H9 (cell line): Measurements from ENCODE around the gene MOCOS. TPM values are rescaled to one million over a fixed set of nuclear protein-coding genes. Genes with fewer than 3 reads are reported as not detected.

ENCODE experiments used
- DNase-seq: peaks from one replicate; pipeline ENCODE4 v3.0.0-alpha.2; 2017
- H2AFZ ChIP-seq: one replicate; pipeline ENCODE4 v1.6.1; 2013; ENCODE audit warnings: mild to moderate bottlenecking, low read length, control low read depth, moderate library complexity
- H2AK5ac ChIP-seq: 2 replicates; pipeline ENCODE4 v1.6.1; 2013; ENCODE audit warnings: low read length, control low read depth, mixed read lengths; ENCODE audit not compliant: insufficient read length
- H2BK120ac ChIP-seq: one replicate; pipeline ENCODE4 v1.6.1; 2013; ENCODE audit warnings: low read depth, mild to moderate bottlenecking, low read length, control low read depth, inconsistent platforms; ENCODE audit not compliant: poor library complexity, severe bottlenecking
- H2BK12ac ChIP-seq: 2 replicates; pipeline ENCODE4 v1.6.1; 2013; ENCODE audit warnings: low read length, control low read depth, mixed read lengths, low read depth; ENCODE audit not compliant: insufficient read length
- H2BK15ac ChIP-seq: 2 replicates; pipeline ENCODE4 v1.6.1; 2013; ENCODE audit warnings: low read depth, low read length, control low read depth
- H2BK20ac ChIP-seq: one replicate; pipeline ENCODE4 v1.6.1; 2013; ENCODE audit warnings: low read depth, mild to moderate bottlenecking, low read length, control low read depth, inconsistent platforms; ENCODE audit not compliant: poor library complexity, severe bottlenecking
- H2BK5ac ChIP-seq: 2 replicates; pipeline ENCODE4 v1.6.1; 2013; ENCODE audit warnings: low read length, control low read depth, mixed read lengths; ENCODE audit not compliant: insufficient read length
- H3K14ac ChIP-seq: 2 replicates; pipeline ENCODE4 v1.6.1; 2013; ENCODE audit warnings: low read length, control low read depth; ENCODE audit not compliant: insufficient read depth
- H3K18ac ChIP-seq: 2 replicates; pipeline ENCODE4 v1.6.1; 2013; ENCODE audit warnings: low read depth, mild to moderate bottlenecking, mixed read lengths, low read length, control low read depth; ENCODE audit not compliant: insufficient read length
- H3K23ac ChIP-seq: 2 replicates; pipeline ENCODE4 v1.6.1; 2013; ENCODE audit warnings: low read length, control low read depth, mixed read lengths, low read depth; ENCODE audit not compliant: insufficient read length
- H3K23me2 ChIP-seq: 2 replicates; pipeline ENCODE4 v1.6.1; 2013; ENCODE audit warnings: low read depth, mild to moderate bottlenecking, mixed read lengths, low read length, control low read depth; ENCODE audit not compliant: insufficient read length, poor library complexity, severe bottlenecking
- H3K27ac ChIP-seq: 2 replicates; pipeline ENCODE4 v1.5.1; 2013; ENCODE audit warnings: low read length, control low read depth, mixed read lengths, low read depth; ENCODE audit not compliant: insufficient read length
- H3K27me3 ChIP-seq: 2 replicates; pipeline ENCODE4 v1.6.1; 2013; ENCODE audit warnings: low read length, control low read depth, inconsistent platforms; ENCODE audit not compliant: insufficient read depth
- H3K4ac ChIP-seq: 2 replicates; pipeline ENCODE4 v1.6.1; 2013; ENCODE audit warnings: low read depth, mild to moderate bottlenecking, control low read depth, inconsistent platforms, low read length, moderate library complexity
- H3K4me1 ChIP-seq: 2 replicates; pipeline ENCODE4 v1.6.1; 2013; ENCODE audit warnings: low read length, control low read depth, inconsistent platforms; ENCODE audit not compliant: insufficient read depth
- H3K4me2 ChIP-seq: 2 replicates; pipeline ENCODE4 v1.6.1; 2013; ENCODE audit warnings: low read length, control low read depth, mixed read lengths; ENCODE audit not compliant: insufficient read length, insufficient read depth
- H3K56ac ChIP-seq: 2 replicates; pipeline ENCODE4 v1.6.1; 2013; ENCODE audit warnings: low read depth, mild to moderate bottlenecking, mixed read lengths, low read length, control low read depth; ENCODE audit not compliant: insufficient read length
- H3K79me1 ChIP-seq: 2 replicates; pipeline ENCODE4 v1.6.1; 2013; ENCODE audit warnings: low read depth, mild to moderate bottlenecking, moderate library complexity, low read length, control low read depth, inconsistent platforms; ENCODE audit not compliant: insufficient read depth, poor library complexity, severe bottlenecking
- H3K79me2 ChIP-seq: 2 replicates; pipeline ENCODE4 v1.6.1; 2013; ENCODE audit warnings: low read length, control low read depth, inconsistent platforms; ENCODE audit not compliant: insufficient read depth
- H3K9ac ChIP-seq: 2 replicates; pipeline ENCODE4 v1.6.1; 2013; ENCODE audit warnings: low read length, control low read depth, mixed read lengths; ENCODE audit not compliant: insufficient read length; ENCODE audit errors: extremely low read depth
- H3K9me3 ChIP-seq: one replicate; pipeline ENCODE4 v1.6.1; 2013; ENCODE audit warnings: low read depth, low read length, inconsistent platforms; ENCODE audit not compliant: control insufficient read depth
- H3T11ph ChIP-seq: one replicate; pipeline ENCODE4 v1.6.1; 2013; ENCODE audit warnings: mild to moderate bottlenecking, low read length, control low read depth, inconsistent platforms
- H4K20me1 ChIP-seq: one replicate; pipeline ENCODE4 v1.6.1; 2013; ENCODE audit not compliant: control insufficient read depth, insufficient read length, insufficient read depth
- H4K5ac ChIP-seq: 2 replicates; pipeline ENCODE4 v1.6.1; 2013; ENCODE audit warnings: low read depth, mild to moderate bottlenecking, mixed read lengths, low read length, control low read depth; ENCODE audit not compliant: insufficient read length
- H4K8ac ChIP-seq: replicated peaks from 2 replicates; pipeline ENCODE4 v1.6.1; 2013; ENCODE audit warnings: low read length, control low read depth, mixed read lengths, low read depth; ENCODE audit not compliant: insufficient read length
- H4K91ac ChIP-seq: 2 replicates; pipeline ENCODE4 v1.6.1; 2013; ENCODE audit warnings: low read depth, mild to moderate bottlenecking, moderate library complexity, mixed read lengths, low read length, control low read depth; ENCODE audit not compliant: insufficient read length
- H3K27ac Mint-ChIP-seq, 3 experiments: 2 replicates in 2 of 3; 3 replicates in 1 of 3; pipeline ENCODE4 v1.8.0; 2020 to 2021; ENCODE audit warnings: mixed read lengths in 3 of 3, mild to moderate bottlenecking in 1 of 3, moderate library complexity in 1 of 3
- H3K27me3 Mint-ChIP-seq: 2 replicates; pipeline ENCODE4 v1.8.0; 2021; ENCODE audit warnings: low read depth, mild to moderate bottlenecking, moderate library complexity, mixed read lengths
- H3K36me3 Mint-ChIP-seq, 3 experiments: 2 replicates in 2 of 3; 3 replicates in 1 of 3; pipeline ENCODE4 v1.8.0; 2020 to 2021; ENCODE audit warnings: low read depth in 3 of 3, mixed read lengths in 3 of 3; ENCODE audit not compliant: insufficient read depth in 1 of 3
- H3K4me1 Mint-ChIP-seq, 2 experiments: 2 replicates each; pipeline ENCODE4 v1.8.0; 2020; ENCODE audit warnings: mixed read lengths in 2 of 2
- H3K4me3 Mint-ChIP-seq, 2 experiments: 2 replicates in 1 of 2; 3 replicates in 1 of 2; pipeline ENCODE4 v1.8.0; 2020 to 2021; ENCODE audit warnings: mild to moderate bottlenecking in 2 of 2, mixed read lengths in 2 of 2, moderate library complexity in 1 of 2
- H3K9me3 Mint-ChIP-seq, 2 experiments: 2 replicates in 1 of 2; 3 replicates in 1 of 2; pipeline ENCODE4 v1.8.0; 2020; ENCODE audit warnings: mild to moderate bottlenecking in 2 of 2, mixed read lengths in 2 of 2, moderate library complexity in 1 of 2
- WGBS: extraction: QIAGEN DNeasy Blood & Tissue Kit; methylation state at CpG from one replicate; pipeline ENCODE4 v1.1.7; 2013; ENCODE audit warnings: missing lambda C conversion rate, low lambda C conversion rate, mixed read lengths; ENCODE audit not compliant: insufficient read length; ENCODE audit errors: extremely low coverage; 5-methylcytosine and 5-hydroxymethylcytosine counted together
- total RNA-seq: library from RNA; stranded (reverse); gene quantifications from 2 replicates; pipeline ENCODE4 v1.2.1, GENCODE V29; 2021
- TF ChIP-seq, protein P1 (sequence below): fragments of 200-600 bp; sonication (generic); conservative IDR thresholded peaks from 3 replicates; pipeline ENCODE4 v1.8.0; 2021; ENCODE audit warnings: antibody characterized with exemption, mild to moderate bottlenecking

The MOCOS gene
- total RNA-seq, 1 experiment from 2014 or later: 6.0 TPM

DNA sequence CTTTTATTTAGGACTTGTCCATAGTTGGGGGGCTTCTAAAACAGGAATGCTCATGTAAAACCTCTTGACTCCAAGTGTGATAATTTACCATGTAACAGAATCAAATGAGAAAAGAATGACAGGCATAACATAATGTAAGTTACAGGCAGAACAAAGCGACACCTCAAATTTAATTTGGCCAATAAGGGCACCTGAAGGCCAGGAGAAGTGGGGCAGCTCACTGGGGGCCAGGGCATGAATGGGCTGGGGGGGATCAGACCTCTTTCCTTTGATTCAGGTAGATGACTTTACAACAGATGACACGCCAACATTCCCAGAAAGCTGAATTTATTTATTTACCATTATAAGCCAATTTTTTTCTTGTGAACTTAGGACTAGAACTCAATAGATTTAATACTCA, 14.5 kb downstream of the MOCOS start:
- no peak overlapping the region for H3K27ac ChIP-seq
- no peak overlapping the region for H3K56ac ChIP-seq
- no peak overlapping the region for H4K91ac ChIP-seq
- no peak overlapping the region for H3K4me2 ChIP-seq
- no peak overlapping the region for H2AK5ac ChIP-seq
- H3K79me1 ChIP-seq: no peaks in the 10 kb centered on the region
- no peak overlapping the region for H2BK5ac ChIP-seq
- no peak overlapping the region for H3K9ac ChIP-seq
- no peaks in the 10 kb centered on the region for H3K79me2 ChIP-seq
- Mint-ChIP-seq H3K27ac (no peak overlapping the region), H3K36me3 (peaks cover 15 to 25% (median 17%) of the 10 kb centered on the region in 3 experiments; a peak in 6 of 7 replicates), H3K4me3 (no peak overlapping the region), H3K27me3 (no peaks in the 10 kb centered on the region), H3K9me3 (no peaks in the 10 kb centered on the region), H3K4me1 (no peaks in the 10 kb centered on the region)
- H2AFZ ChIP-seq: no peak overlapping the region
- H3K18ac ChIP-seq: no peak overlapping the region
- H2BK12ac ChIP-seq: no peak overlapping the region
- WGBS: no CpG with 5 or more reads among the region's 2 CpGs
- no peak overlapping the region for H2BK15ac ChIP-seq
- no peak for DNase-seq
- H4K20me1 ChIP-seq: no peaks in the 10 kb centered on the region
- H2BK120ac ChIP-seq: no peak overlapping the region
- H3K23ac ChIP-seq: no peak overlapping the region
- no peaks in the 10 kb centered on the region for H3K4me1 ChIP-seq
- TF ChIP-seq, protein P1, sequence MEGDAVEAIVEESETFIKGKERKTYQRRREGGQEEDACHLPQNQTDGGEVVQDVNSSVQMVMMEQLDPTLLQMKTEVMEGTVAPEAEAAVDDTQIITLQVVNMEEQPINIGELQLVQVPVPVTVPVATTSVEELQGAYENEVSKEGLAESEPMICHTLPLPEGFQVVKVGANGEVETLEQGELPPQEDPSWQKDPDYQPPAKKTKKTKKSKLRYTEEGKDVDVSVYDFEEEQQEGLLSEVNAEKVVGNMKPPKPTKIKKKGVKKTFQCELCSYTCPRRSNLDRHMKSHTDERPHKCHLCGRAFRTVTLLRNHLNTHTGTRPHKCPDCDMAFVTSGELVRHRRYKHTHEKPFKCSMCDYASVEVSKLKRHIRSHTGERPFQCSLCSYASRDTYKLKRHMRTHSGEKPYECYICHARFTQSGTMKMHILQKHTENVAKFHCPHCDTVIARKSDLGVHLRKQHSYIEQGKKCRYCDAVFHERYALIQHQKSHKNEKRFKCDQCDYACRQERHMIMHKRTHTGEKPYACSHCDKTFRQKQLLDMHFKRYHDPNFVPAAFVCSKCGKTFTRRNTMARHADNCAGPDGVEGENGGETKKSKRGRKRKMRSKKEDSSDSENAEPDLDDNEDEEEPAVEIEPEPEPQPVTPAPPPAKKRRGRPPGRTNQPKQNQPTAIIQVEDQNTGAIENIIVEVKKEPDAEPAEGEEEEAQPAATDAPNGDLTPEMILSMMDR: no peak
- no peak overlapping the region for H3K14ac ChIP-seq
- no peak overlapping the region for H4K8ac ChIP-seq
- H3T11ph ChIP-seq: no peak overlapping the region
- H3K27me3 ChIP-seq: no peaks in the 10 kb centered on the region
- H3K9me3 ChIP-seq: no peaks in the 10 kb centered on the region
- no peak overlapping the region for H2BK20ac ChIP-seq
- H3K23me2 ChIP-seq: no peaks in the 10 kb centered on the region
- H4K5ac ChIP-seq: no peak overlapping the region
- no peak overlapping the region for H3K4ac ChIP-seq
